ENCODE measurements around the gene SMURF2.

SMURF2 gene

DNA sequence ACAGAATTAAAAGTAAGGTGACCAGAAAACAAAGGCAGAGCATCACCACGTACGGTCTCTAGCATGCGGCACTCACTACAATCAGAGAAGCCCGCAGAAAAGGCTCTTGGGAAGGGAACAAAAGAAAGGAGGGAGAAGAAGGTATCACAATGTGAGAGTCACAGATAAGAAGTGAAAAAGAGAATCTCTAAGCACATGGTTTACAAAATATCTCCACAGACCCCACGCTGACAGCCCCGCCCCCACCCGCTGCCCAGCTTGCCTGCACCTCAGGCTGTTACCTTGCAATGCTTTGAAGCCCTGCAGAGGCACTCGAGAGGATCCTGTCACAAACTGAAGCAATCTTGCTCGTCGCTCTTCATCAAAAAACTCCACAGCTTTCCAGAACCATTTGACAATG lies 114.8 kb downstream of the SMURF2 start:
- DNase-seq (ENCODE audit: extremely low read depth, low read depth) = no peak
- TF ChIP-seq, protein P1, sequence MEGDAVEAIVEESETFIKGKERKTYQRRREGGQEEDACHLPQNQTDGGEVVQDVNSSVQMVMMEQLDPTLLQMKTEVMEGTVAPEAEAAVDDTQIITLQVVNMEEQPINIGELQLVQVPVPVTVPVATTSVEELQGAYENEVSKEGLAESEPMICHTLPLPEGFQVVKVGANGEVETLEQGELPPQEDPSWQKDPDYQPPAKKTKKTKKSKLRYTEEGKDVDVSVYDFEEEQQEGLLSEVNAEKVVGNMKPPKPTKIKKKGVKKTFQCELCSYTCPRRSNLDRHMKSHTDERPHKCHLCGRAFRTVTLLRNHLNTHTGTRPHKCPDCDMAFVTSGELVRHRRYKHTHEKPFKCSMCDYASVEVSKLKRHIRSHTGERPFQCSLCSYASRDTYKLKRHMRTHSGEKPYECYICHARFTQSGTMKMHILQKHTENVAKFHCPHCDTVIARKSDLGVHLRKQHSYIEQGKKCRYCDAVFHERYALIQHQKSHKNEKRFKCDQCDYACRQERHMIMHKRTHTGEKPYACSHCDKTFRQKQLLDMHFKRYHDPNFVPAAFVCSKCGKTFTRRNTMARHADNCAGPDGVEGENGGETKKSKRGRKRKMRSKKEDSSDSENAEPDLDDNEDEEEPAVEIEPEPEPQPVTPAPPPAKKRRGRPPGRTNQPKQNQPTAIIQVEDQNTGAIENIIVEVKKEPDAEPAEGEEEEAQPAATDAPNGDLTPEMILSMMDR (IDR thresholded peaks at IDR 0.05; ENCODE audit: low read depth, low read length) = no peak

DNA sequence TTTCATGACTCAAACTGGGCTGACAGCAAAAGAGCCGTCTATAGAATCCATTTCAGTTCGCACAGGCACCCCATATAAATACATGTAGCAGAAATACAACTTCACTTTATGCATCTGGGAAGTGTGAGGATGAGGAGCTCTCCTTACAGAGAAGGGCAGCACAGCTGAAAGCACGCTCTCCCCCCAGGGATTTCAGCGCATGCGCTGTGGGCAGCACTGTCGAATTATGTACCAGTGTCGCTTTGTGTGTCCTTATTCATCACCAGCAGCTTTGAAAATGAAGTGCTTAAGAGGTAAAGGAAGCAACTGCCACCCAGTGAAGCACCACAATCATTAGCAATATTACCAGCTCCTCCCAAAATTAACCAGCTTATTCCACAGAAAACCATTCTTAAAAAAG lies 115.4 kb downstream of the SMURF2 start:
- no peak for DNase-seq (ENCODE audit: extremely low read depth, low read depth)
- TF ChIP-seq, protein P1 (IDR thresholded peaks at IDR 0.05; ENCODE audit: low read depth, low read length) = no peak

- TF ChIP-seq, protein P1 (IDR thresholded peaks at IDR 0.05; ENCODE audit: low read depth, low read length) = no peak
Observed at GRCh38 chr17:64544742-64545141, 117.4 kb downstream of the SMURF2 start.

DNA sequence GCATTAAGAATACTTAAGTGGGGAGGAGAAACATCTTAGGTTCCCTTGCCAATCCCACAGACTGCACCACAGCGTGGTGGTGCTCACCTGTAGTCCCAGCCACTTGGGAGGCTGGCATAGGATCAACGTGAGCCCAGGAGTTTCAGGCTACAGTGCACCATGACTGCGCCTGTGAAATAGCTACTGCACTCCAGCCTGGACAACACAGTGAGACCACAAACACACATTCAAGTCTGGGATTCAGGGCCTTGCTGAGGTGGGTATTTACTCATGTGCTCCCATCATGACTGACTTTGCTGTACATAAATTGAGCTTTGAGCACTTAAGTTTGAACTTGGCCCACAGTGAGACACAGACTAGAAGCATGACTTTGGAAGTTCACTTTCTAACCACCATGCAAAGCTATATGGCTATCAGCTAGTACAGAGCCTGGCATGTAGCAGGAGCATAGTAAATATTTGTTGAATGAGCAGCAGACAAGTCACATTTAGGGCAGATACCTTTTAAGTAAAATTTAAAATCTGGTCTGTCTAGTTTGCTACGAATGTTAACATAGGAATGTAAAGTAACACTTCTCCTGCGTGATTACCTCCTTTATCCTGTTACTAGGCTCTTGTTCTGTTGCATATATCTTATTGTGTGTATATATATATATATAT lies 121.9 kb downstream of the SMURF2 start:
- no peak for DNase-seq (ENCODE audit: extremely low read depth, low read depth)
- TF ChIP-seq, protein P1 (IDR thresholded peaks at IDR 0.05; ENCODE audit: low read depth, low read length) = no peak

More at GRCh38 chr17:64544742-64545141, 117.4 kb downstream of the SMURF2 start:
- DNase-seq (ENCODE audit: extremely low read depth, low read depth) = no peak

DNA sequence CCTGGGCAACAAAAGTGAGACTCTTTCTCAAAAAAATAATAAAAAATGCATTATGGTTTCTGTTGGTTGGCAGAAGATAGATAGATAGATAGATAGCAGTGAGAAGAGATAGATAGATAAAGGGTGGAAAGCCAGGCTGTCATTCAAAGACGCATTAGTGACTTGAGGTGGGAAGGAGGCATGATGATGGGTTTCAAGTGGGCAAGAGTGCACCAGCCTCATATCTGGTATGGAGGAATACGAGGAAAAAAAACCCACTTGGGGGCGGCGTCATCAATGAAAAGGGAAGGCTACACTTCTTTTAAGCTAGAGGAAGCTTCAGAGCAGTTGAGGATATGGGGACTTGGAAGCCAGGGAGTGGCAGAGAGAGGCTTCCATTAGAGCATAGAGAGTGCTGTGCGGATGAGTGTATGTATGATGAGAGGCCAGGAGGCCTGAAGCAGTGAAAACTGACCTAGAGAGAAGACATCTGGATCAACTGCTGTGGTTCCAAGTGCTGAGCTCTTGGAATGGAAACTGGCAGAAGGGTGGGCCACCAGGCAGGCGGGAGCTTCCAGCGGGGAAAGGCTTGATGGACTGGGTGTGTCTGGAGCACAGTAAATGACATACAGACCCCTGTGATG lies 123.5 kb downstream of the SMURF2 start:
- no peak for DNase-seq (ENCODE audit: extremely low read depth, low read depth)

DNA sequence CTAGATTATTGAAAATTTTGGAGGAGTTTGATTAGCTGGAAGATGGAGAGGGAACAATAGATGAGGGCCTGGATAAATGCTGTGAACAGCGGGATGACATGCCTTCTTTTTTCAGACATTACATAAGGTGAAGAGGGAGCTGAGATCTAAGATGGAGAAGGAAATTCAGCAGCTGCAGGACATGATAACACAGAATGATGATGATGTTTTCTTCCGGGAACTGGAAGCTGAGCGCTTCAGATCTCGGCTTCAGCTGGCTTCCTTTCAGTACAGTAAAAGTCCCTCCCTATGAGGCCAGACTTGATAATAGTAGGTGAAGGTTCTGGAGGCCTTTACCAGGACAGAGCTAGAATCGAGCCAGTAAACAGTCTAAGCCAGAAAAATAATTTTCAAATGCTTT lies 124.6 kb downstream of the SMURF2 start:
- no peak for DNase-seq (ENCODE audit: extremely low read depth, low read depth)
- TF ChIP-seq, protein P1 (IDR thresholded peaks at IDR 0.05; ENCODE audit: low read depth, low read length) = no peak

More for the DNA sequence above, 123.5 kb downstream of the SMURF2 start:
- TF ChIP-seq, protein P1 (IDR thresholded peaks at IDR 0.05; ENCODE audit: low read depth, low read length) = no peak

DNA sequence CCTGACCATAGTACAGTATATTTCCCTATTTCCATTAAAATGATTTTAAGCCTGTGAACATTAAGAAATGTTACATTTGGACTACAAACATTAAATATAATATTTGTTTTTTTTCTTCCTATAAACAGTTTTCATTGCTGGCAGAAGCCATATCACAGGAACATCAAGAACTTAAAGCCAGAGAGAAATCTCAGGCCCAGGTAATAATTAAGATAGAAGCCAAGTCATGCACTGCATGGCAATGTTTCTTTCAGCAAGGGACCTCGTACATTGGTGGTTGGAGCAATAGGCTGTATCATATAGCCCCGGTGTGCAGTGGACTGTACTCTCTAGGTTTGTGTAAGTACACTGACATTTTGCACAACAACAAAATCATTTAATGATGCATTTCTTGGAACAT lies 125.2 kb downstream of the SMURF2 start:
- no peak for DNase-seq (ENCODE audit: extremely low read depth, low read depth)
- TF ChIP-seq, protein P1 (IDR thresholded peaks at IDR 0.05; ENCODE audit: low read depth, low read length) = no peak

Measured in AG09319 (cell line).